HFFc6 (cell line): Measurements from ENCODE around the gene KIRREL3. TPM values are rescaled to one million over a fixed set of nuclear protein-coding genes. Genes with fewer than 3 reads are reported as not detected.

ENCODE experiments used
- DNase-seq: peaks from one replicate; pipeline ENCODE4 v3.0.0-alpha.2; 2018
- H3K27ac Mint-ChIP-seq: 2 replicates; pipeline ENCODE4 v1.8.0; 2020; ENCODE audit warnings: mild to moderate bottlenecking, mixed read lengths
- H3K27me3 Mint-ChIP-seq: 2 replicates; pipeline ENCODE4 v1.8.0; 2021; ENCODE audit warnings: mild to moderate bottlenecking, moderate library complexity, mixed read lengths; ENCODE audit not compliant: insufficient read depth
- H3K36me3 Mint-ChIP-seq: 2 replicates; pipeline ENCODE4 v1.8.0; 2021; ENCODE audit warnings: low read depth, mixed read lengths
- H3K4me1 Mint-ChIP-seq: 2 replicates; pipeline ENCODE4 v1.8.0; 2020; ENCODE audit warnings: low read depth, mixed read lengths
- H3K4me3 Mint-ChIP-seq: 2 replicates; pipeline ENCODE4 v1.8.0; 2020; ENCODE audit warnings: mild to moderate bottlenecking, moderate library complexity, mixed read lengths
- H3K9me3 Mint-ChIP-seq: 2 replicates; pipeline ENCODE4 v1.8.0; 2020; ENCODE audit warnings: mild to moderate bottlenecking, mixed read lengths
- CTCF ChIP-seq: fragments of 200-600 bp; sonication (generic); IDR thresholded peaks from 2 replicates; pipeline ENCODE4 v1.5.0; 2021; ENCODE audit warnings: antibody characterized with exemption, mild to moderate bottlenecking
- total RNA-seq, 6 experiments: library from RNA; stranded (reverse); fragmentation: NEBNext Ultra II Directional; extraction: Animal tissue kit (Norgen Biotek cat#: 25700); gene quantifications; 2 replicates in 1 of 6; 3 replicates in 5 of 6; pipeline ENCODE4 v1.2.3, GENCODE V29; 2021

Gene KIRREL3
- total RNA-seq, 6 experiments from 2014 or later: 22.2 to 38.2 (median 33.2) TPM

DNA sequence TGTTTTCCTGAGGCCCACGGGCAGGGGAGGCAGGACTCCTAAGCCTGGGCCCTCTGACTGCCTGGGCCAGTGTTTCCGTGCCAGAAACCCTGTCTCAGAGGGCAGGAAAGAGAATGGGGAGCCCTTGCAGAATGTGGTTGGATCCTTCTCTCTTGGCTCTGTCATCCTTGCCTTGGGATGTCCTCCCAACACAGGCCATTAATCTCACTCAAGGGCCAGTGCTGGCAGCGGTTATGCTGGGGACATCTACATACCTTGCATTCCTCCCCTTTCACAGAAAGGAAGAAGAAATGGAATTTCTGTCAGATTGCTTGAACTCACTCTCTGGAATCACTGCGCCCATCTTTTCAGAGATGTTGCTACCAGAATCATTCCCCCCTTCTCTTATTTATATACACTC lies 296.9 kb downstream of the KIRREL3 start:
- peaks cover 5% of the 10 kb centered on the region for H3K27me3 Mint-ChIP-seq
- H3K4me1 Mint-ChIP-seq: peaks cover 43% of the 10 kb centered on the region
- H3K27ac Mint-ChIP-seq: no peak overlapping the region
- H3K36me3 Mint-ChIP-seq: peaks cover 10% of the 10 kb centered on the region; the same call in 1 of the 2 replicates
- DNase-seq: no peak
- TF ChIP-seq CTCF: no peak
- no peaks in the 10 kb centered on the region for H3K9me3 Mint-ChIP-seq
- no peak overlapping the region for H3K4me3 Mint-ChIP-seq

DNA sequence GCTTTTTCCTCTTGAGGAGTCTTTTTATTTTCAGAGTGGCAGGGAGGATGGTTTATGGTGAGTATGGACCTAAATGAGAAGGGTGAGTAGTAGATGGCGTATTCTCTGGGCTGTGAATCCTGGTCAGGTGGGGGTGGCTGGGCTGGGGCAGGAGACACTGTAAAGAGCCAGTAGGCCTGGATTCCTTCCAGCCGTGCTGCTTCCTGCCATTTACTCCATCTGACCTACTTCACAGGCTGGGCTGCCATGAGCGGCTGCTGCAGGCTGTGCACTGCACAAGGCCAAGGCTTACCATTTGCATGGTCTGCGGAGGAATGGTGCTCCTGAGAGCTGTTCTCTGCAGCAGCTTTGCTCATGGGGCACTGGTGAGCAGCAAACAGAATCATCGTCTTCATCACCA lies 297.6 kb downstream of the KIRREL3 start:
- Mint-ChIP-seq H3K36me3 (peaks cover 8% of the 10 kb centered on the region; the same call in 1 of the 2 replicates), H3K4me1 (peaks cover 43% of the 10 kb centered on the region), H3K27me3 (peaks cover 4% of the 10 kb centered on the region), H3K9me3 (no peaks in the 10 kb centered on the region), H3K27ac (no peak overlapping the region), H3K4me3 (no peak overlapping the region)
- no peak for TF ChIP-seq CTCF
- no peak for DNase-seq

- no peak for DNase-seq
- no peak overlapping the region for H3K4me3 Mint-ChIP-seq
- H3K36me3 Mint-ChIP-seq: peaks cover 8% of the 10 kb centered on the region; the same call in 1 of the 2 replicates
- no peaks in the 10 kb centered on the region for H3K9me3 Mint-ChIP-seq
- TF ChIP-seq CTCF: no peak
- H3K27me3 Mint-ChIP-seq: peaks cover 3% of the 10 kb centered on the region; the same call in 1 of the 2 replicates
- H3K27ac Mint-ChIP-seq: no peak overlapping the region
- peaks cover 43% of the 10 kb centered on the region for H3K4me1 Mint-ChIP-seq
Observed at GRCh38 chr11:126702165-126702720, 298.3 kb downstream of the KIRREL3 start.

DNA sequence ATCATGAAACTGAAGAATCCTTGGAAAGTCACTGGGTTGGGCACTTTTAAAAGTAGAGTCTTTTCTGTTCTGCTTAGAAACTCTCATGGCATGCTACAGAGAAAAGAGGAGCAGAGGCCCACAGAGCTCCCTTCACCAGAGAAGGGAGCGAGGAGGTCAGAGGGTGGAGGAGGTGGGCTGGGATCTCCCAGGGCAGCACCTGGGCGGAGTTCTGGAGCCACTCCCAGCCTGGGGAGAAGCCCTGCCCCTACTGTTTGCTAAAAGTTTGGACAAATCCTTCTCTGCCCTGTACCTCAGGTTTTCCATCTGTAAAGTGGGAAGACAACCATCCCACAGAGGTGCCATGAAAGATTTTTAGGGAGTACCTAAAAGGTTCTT lies 299.1 kb downstream of the KIRREL3 start:
- Mint-ChIP-seq H3K9me3 (no peaks in the 10 kb centered on the region), H3K4me3 (no peak overlapping the region), H3K4me1 (peaks cover 50% of the 10 kb centered on the region), H3K27me3 (peaks cover 3% of the 10 kb centered on the region; the same call in 1 of the 2 replicates), H3K27ac (no peak overlapping the region), H3K36me3 (peaks cover 13% of the 10 kb centered on the region)
- TF ChIP-seq CTCF: no peak
- no peak for DNase-seq

DNA sequence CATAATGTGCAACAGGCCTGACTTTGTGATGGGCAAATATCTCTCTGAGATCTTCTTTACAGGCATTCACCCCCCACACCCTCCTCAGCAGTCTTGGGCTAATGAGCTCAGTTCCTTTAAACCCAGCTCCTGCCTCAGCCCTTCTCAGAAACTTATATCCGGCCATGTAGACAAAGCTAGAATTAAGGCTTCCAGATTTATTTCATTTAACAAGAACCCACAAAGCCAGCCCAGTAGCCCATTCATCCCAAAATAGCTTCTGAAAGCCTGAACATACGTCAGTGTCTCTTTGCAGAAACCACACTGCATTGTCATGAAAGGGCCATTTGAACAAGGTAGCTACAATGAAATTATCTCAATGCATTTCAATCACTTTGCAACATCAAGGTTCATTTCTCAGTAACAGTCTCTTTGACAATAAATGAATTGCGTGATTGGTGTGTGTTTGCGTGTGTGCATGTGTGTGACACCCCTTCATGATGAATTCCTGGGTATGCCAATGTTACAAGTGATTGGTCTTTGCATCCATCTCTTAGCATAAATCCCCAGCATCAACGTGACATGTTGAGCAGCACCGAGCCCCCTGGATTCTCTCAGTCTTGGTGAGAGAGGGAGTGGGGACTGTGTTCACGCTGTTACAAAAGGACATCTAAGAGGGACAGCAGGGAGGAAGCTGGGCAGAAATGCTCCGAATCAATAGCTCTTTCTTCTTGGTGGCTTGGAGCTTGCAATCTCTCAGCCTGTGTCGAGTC lies 299.6 kb downstream of the KIRREL3 start:
- no peak overlapping the region for H3K4me3 Mint-ChIP-seq
- no peak for DNase-seq
- H3K9me3 Mint-ChIP-seq: no peaks in the 10 kb centered on the region
- H3K27ac Mint-ChIP-seq: peak overlapping the region; percentile 24; the same call in 1 of the 2 replicates
- H3K36me3 Mint-ChIP-seq: peaks cover 17% of the 10 kb centered on the region
- no peak for TF ChIP-seq CTCF
- peaks cover 54% of the 10 kb centered on the region for H3K4me1 Mint-ChIP-seq
- H3K27me3 Mint-ChIP-seq: peaks cover 3% of the 10 kb centered on the region; the same call in 1 of the 2 replicates
